Measurements from ENCODE around the gene DIS3L2.

GRCh38 chr2:232058931-232059330, 97.4 kb downstream of the DIS3L2 start:
- no peak for TF ChIP-seq CTCF (conservative IDR thresholded peaks at IDR 0.05)
- no peak for TF ChIP-seq EZH2 (IDR thresholded peaks at IDR 0.05; ENCODE audit: low read depth)
